ENCODE measurements around the gene STMND1.

The STMND1 gene

GRCh38 chr6:17101422-17102257 is at the start of gene STMND1:
Gene STMND1 (plus strand): TSS chr6:17102050. CDS start chr6:17102258, 208 bp downstream.
- H3K27me3 ChIP-seq (ENCODE audit: control insufficient read depth in 1 of 2, insufficient read depth in 2 of 2, low read length in 2 of 2) = no peaks in the 10 kb centered on the region
- H3K27ac ChIP-seq (ENCODE audit: low read depth, low read length) = no peak within 1 kb of the TSS
- H3K9me3 ChIP-seq (ENCODE audit: control insufficient read depth in 1 of 2, low read length in 2 of 2) = no peaks in the 10 kb centered on the region
- H3K9ac ChIP-seq (ENCODE audit: low read depth in 1 of 2, low read length in 2 of 2) = peak within 1 kb of the TSS in 1 of 2 donors; percentile 29
- peaks cover 0 to 6% of the 10 kb centered on the region in 2 donors for H3K4me1 ChIP-seq (ENCODE audit: control insufficient read depth in 1 of 2, insufficient read depth in 2 of 2, low read length in 2 of 2)
- H3K36me3 ChIP-seq (ENCODE audit: control insufficient read depth in 1 of 2, insufficient read depth in 2 of 2, low read length in 2 of 2) = no peaks in the 10 kb centered on the region
- peak within 1 kb of the TSS; percentile 70 to 74 for H3K4me3 ChIP-seq (ENCODE audit: low read depth in 1 of 2, low read length in 2 of 2)

GRCh38 chr6:17054647-17055046 is 47.2 kb upstream of the STMND1 start:
- Histone ChIP-seq H3K4me3 (ENCODE audit: low read depth in 1 of 2, low read length in 2 of 2) (no peak overlapping the region), H3K27ac (ENCODE audit: low read depth, low read length) (no peak overlapping the region), H3K9me3 (ENCODE audit: control insufficient read depth in 1 of 2, low read length in 2 of 2) (no peaks in the 10 kb centered on the region), H3K9ac (ENCODE audit: low read depth in 1 of 2, low read length in 2 of 2) (no peak overlapping the region), H3K36me3 (ENCODE audit: control insufficient read depth in 1 of 2, insufficient read depth in 2 of 2, low read length in 2 of 2) (no peaks in the 10 kb centered on the region), H3K4me1 (ENCODE audit: control insufficient read depth in 1 of 2, insufficient read depth in 2 of 2, low read length in 2 of 2) (no peaks in the 10 kb centered on the region), H3K27me3 (ENCODE audit: control insufficient read depth in 1 of 2, insufficient read depth in 2 of 2, low read length in 2 of 2) (no peaks in the 10 kb centered on the region)

- H3K36me3 ChIP-seq (ENCODE audit: control insufficient read depth in 1 of 2, insufficient read depth in 2 of 2, low read length in 2 of 2) = no peaks in the 10 kb centered on the region
- no peaks in the 10 kb centered on the region for H3K9me3 ChIP-seq (ENCODE audit: control insufficient read depth in 1 of 2, low read length in 2 of 2)
- no peaks in the 10 kb centered on the region for H3K27me3 ChIP-seq (ENCODE audit: control insufficient read depth in 1 of 2, insufficient read depth in 2 of 2, low read length in 2 of 2)
- H3K27ac ChIP-seq (ENCODE audit: low read depth, low read length) = no peak overlapping the region
- H3K4me3 ChIP-seq (ENCODE audit: low read depth in 1 of 2, low read length in 2 of 2) = no peak overlapping the region
- H3K4me1 ChIP-seq (ENCODE audit: control insufficient read depth in 1 of 2, insufficient read depth in 2 of 2, low read length in 2 of 2) = no peaks in the 10 kb centered on the region
- H3K9ac ChIP-seq (ENCODE audit: low read depth in 1 of 2, low read length in 2 of 2) = no peak overlapping the region
These were observed 44.5 kb upstream of the STMND1 start for GRCh38 chr6:17057322-17057721.

GRCh38 chr6:17058550-17058949 is 43.3 kb upstream of the STMND1 start:
- Histone ChIP-seq H3K9ac (ENCODE audit: low read depth in 1 of 2, low read length in 2 of 2) (no peak overlapping the region), H3K36me3 (ENCODE audit: control insufficient read depth in 1 of 2, insufficient read depth in 2 of 2, low read length in 2 of 2) (no peaks in the 10 kb centered on the region), H3K27ac (ENCODE audit: low read depth, low read length) (no peak overlapping the region), H3K9me3 (ENCODE audit: control insufficient read depth in 1 of 2, low read length in 2 of 2) (no peaks in the 10 kb centered on the region), H3K4me1 (ENCODE audit: control insufficient read depth in 1 of 2, insufficient read depth in 2 of 2, low read length in 2 of 2) (no peaks in the 10 kb centered on the region), H3K4me3 (ENCODE audit: low read depth in 1 of 2, low read length in 2 of 2) (no peak overlapping the region), H3K27me3 (ENCODE audit: control insufficient read depth in 1 of 2, insufficient read depth in 2 of 2, low read length in 2 of 2) (no peaks in the 10 kb centered on the region)

GRCh38 chr6:17059022-17059421 is 42.8 kb upstream of the STMND1 start:
- Histone ChIP-seq H3K9me3 (ENCODE audit: control insufficient read depth in 1 of 2, low read length in 2 of 2) (no peaks in the 10 kb centered on the region), H3K36me3 (ENCODE audit: control insufficient read depth in 1 of 2, insufficient read depth in 2 of 2, low read length in 2 of 2) (no peaks in the 10 kb centered on the region)

GRCh38 chr6:17059850-17060249 is 42.0 kb upstream of the STMND1 start:
- Histone ChIP-seq H3K9me3 (ENCODE audit: control insufficient read depth in 1 of 2, low read length in 2 of 2) (no peaks in the 10 kb centered on the region), H3K27ac (ENCODE audit: low read depth, low read length) (no peak overlapping the region), H3K4me1 (ENCODE audit: control insufficient read depth in 1 of 2, insufficient read depth in 2 of 2, low read length in 2 of 2) (no peaks in the 10 kb centered on the region), H3K9ac (ENCODE audit: low read depth in 1 of 2, low read length in 2 of 2) (no peak overlapping the region), H3K36me3 (ENCODE audit: control insufficient read depth in 1 of 2, insufficient read depth in 2 of 2, low read length in 2 of 2) (no peaks in the 10 kb centered on the region), H3K27me3 (ENCODE audit: control insufficient read depth in 1 of 2, insufficient read depth in 2 of 2, low read length in 2 of 2) (no peaks in the 10 kb centered on the region), H3K4me3 (ENCODE audit: low read depth in 1 of 2, low read length in 2 of 2) (no peak overlapping the region)

More at GRCh38 chr6:17059022-17059421, 42.8 kb upstream of the STMND1 start:
- Histone ChIP-seq H3K27me3 (ENCODE audit: control insufficient read depth in 1 of 2, insufficient read depth in 2 of 2, low read length in 2 of 2) (no peaks in the 10 kb centered on the region), H3K4me1 (ENCODE audit: control insufficient read depth in 1 of 2, insufficient read depth in 2 of 2, low read length in 2 of 2) (no peaks in the 10 kb centered on the region), H3K9ac (ENCODE audit: low read depth in 1 of 2, low read length in 2 of 2) (no peak overlapping the region), H3K27ac (ENCODE audit: low read depth, low read length) (no peak overlapping the region), H3K4me3 (ENCODE audit: low read depth in 1 of 2, low read length in 2 of 2) (no peak overlapping the region)

GRCh38 chr6:17061097-17061496 is 40.8 kb upstream of the STMND1 start:
- H3K4me3 ChIP-seq (ENCODE audit: low read depth in 1 of 2, low read length in 2 of 2) = no peak overlapping the region
- no peak overlapping the region for H3K9ac ChIP-seq (ENCODE audit: low read depth in 1 of 2, low read length in 2 of 2)
- no peak overlapping the region for H3K27ac ChIP-seq (ENCODE audit: low read depth, low read length)
- no peaks in the 10 kb centered on the region for H3K9me3 ChIP-seq (ENCODE audit: control insufficient read depth in 1 of 2, low read length in 2 of 2)
- no peaks in the 10 kb centered on the region for H3K27me3 ChIP-seq (ENCODE audit: control insufficient read depth in 1 of 2, insufficient read depth in 2 of 2, low read length in 2 of 2)
- H3K4me1 ChIP-seq (ENCODE audit: control insufficient read depth in 1 of 2, insufficient read depth in 2 of 2, low read length in 2 of 2) = no peaks in the 10 kb centered on the region
- H3K36me3 ChIP-seq (ENCODE audit: control insufficient read depth in 1 of 2, insufficient read depth in 2 of 2, low read length in 2 of 2) = no peaks in the 10 kb centered on the region

- H3K27ac ChIP-seq (ENCODE audit: low read depth, low read length) = no peak overlapping the region
- H3K4me3 ChIP-seq (ENCODE audit: low read depth in 1 of 2, low read length in 2 of 2) = no peak overlapping the region
- H3K36me3 ChIP-seq (ENCODE audit: control insufficient read depth in 1 of 2, insufficient read depth in 2 of 2, low read length in 2 of 2) = no peaks in the 10 kb centered on the region
- no peaks in the 10 kb centered on the region for H3K4me1 ChIP-seq (ENCODE audit: control insufficient read depth in 1 of 2, insufficient read depth in 2 of 2, low read length in 2 of 2)
- H3K27me3 ChIP-seq (ENCODE audit: control insufficient read depth in 1 of 2, insufficient read depth in 2 of 2, low read length in 2 of 2) = no peaks in the 10 kb centered on the region
- no peak overlapping the region for H3K9ac ChIP-seq (ENCODE audit: low read depth in 1 of 2, low read length in 2 of 2)
- H3K9me3 ChIP-seq (ENCODE audit: control insufficient read depth in 1 of 2, low read length in 2 of 2) = no peaks in the 10 kb centered on the region
These were observed 38.9 kb upstream of the STMND1 start for GRCh38 chr6:17062871-17063440.

GRCh38 chr6:17064975-17065374 is 36.9 kb upstream of the STMND1 start:
- Histone ChIP-seq H3K4me3 (ENCODE audit: low read depth in 1 of 2, low read length in 2 of 2) (no peak overlapping the region), H3K27ac (ENCODE audit: low read depth, low read length) (no peak overlapping the region), H3K36me3 (ENCODE audit: control insufficient read depth in 1 of 2, insufficient read depth in 2 of 2, low read length in 2 of 2) (no peaks in the 10 kb centered on the region), H3K4me1 (ENCODE audit: control insufficient read depth in 1 of 2, insufficient read depth in 2 of 2, low read length in 2 of 2) (no peaks in the 10 kb centered on the region), H3K27me3 (ENCODE audit: control insufficient read depth in 1 of 2, insufficient read depth in 2 of 2, low read length in 2 of 2) (no peaks in the 10 kb centered on the region), H3K9me3 (ENCODE audit: control insufficient read depth in 1 of 2, low read length in 2 of 2) (peaks cover 0 to 4% of the 10 kb centered on the region in 2 donors), H3K9ac (ENCODE audit: low read depth in 1 of 2, low read length in 2 of 2) (no peak overlapping the region)

- Histone ChIP-seq H3K27ac (ENCODE audit: low read depth, low read length) (no peak overlapping the region), H3K4me3 (ENCODE audit: low read depth in 1 of 2, low read length in 2 of 2) (no peak overlapping the region), H3K9me3 (ENCODE audit: control insufficient read depth in 1 of 2, low read length in 2 of 2) (peaks cover 0 to 5% of the 10 kb centered on the region in 2 donors), H3K9ac (ENCODE audit: low read depth in 1 of 2, low read length in 2 of 2) (no peak overlapping the region), H3K4me1 (ENCODE audit: control insufficient read depth in 1 of 2, insufficient read depth in 2 of 2, low read length in 2 of 2) (no peaks in the 10 kb centered on the region), H3K27me3 (ENCODE audit: control insufficient read depth in 1 of 2, insufficient read depth in 2 of 2, low read length in 2 of 2) (no peaks in the 10 kb centered on the region), H3K36me3 (ENCODE audit: control insufficient read depth in 1 of 2, insufficient read depth in 2 of 2, low read length in 2 of 2) (no peaks in the 10 kb centered on the region)
These were observed 35.2 kb upstream of the STMND1 start for GRCh38 chr6:17066610-17067009.

Data from duodenal mucosa (tissue), 2 donors.